HepG2 (cell line): ENCODE results near the gene ZNF493. TPM values are rescaled to one million over a fixed set of nuclear protein-coding genes. Genes with fewer than 3 reads are reported as not detected.

Experiments
- ATAC-seq: fragments of 200-7000 bp; cut with Tn5 transposase; 3 replicates; pipeline ENCODE4 v1.9.1; 2020; ENCODE audit warnings: mild to moderate bottlenecking, moderate library complexity
- BruUV-seq: library from RNA; stranded (reverse); fragments of 400-500 nt; replicated peaks from 2 replicates; lab custom pipeline; 2021; lab: Mats Ljungman, UMichigan
- CTCF ChIA-PET: fragments of 300-600 bp; formaldehyde crosslinking; extraction: SDS; loops from one replicate; lab custom pipeline; 2021; ENCODE audit warnings: low total read pairs, inconsistent platforms, low intra/inter-chr PET ratio; lab: Yijun Ruan, JAX
- POLR2A ChIA-PET: fragments of 350-600 bp; sonication (Branson Sonifier 250); formaldehyde crosslinking; loops from one replicate; lab custom pipeline; 2020; ENCODE audit warnings: antibody characterized with exemption, inconsistent platforms; lab: Yijun Ruan, JAX
- DNase-seq: peaks from one replicate; pipeline ENCODE4 v3.0.0-alpha.2; 2015; ENCODE audit warnings: low spot score
- FAIRE-seq: peaks from 3 replicates; lab custom pipeline; 2011; peaks lifted over from hg19 to GRCh38; lab: Jason Lieb, UNC
- H2AFZ ChIP-seq: one replicate; pipeline ENCODE4 v1.6.1; 2011; ENCODE audit warnings: low read length, inconsistent platforms
- H3K27ac ChIP-seq: fragments of 300-600 bp; 3 replicates; pipeline ENCODE4 v1.8.0; 2011; ENCODE audit warnings: mixed run types, mild to moderate bottlenecking, mixed read lengths, low read length, inconsistent platforms; ENCODE audit not compliant: insufficient read depth; ENCODE audit errors: extremely low read length
- H3K27me3 ChIP-seq, 2 experiments: fragments of 200-600 bp in 1 of 2; 2 replicates in 1 of 2; 3 replicates in 1 of 2; pipeline versions ENCODE4 v1.6.0 to v1.8.0; 2011; ENCODE audit warnings: low read length in 2 of 2, mild to moderate bottlenecking in 2 of 2, moderate library complexity in 2 of 2, inconsistent platforms in 1 of 2; ENCODE audit not compliant: insufficient read depth in 2 of 2, control insufficient read depth in 1 of 2
- H3K36me3 ChIP-seq, 2 experiments: fragments of 200-600 bp in 1 of 2; replicated peaks in 1 of 2; 2 replicates in 1 of 2; 3 replicates in 1 of 2; pipeline versions ENCODE4 v1.5.1 to v1.8.0; 2011; ENCODE audit warnings: low read length in 2 of 2, inconsistent platforms in 1 of 2; ENCODE audit not compliant: insufficient read depth in 2 of 2, control insufficient read depth in 1 of 2
- H3K4me1 ChIP-seq: 2 replicates; pipeline ENCODE4 v1.5.1; 2012; ENCODE audit warnings: low read length, inconsistent platforms; ENCODE audit not compliant: insufficient read depth
- H3K4me2 ChIP-seq: 2 replicates; pipeline ENCODE4 v1.6.0; 2011; ENCODE audit warnings: low read depth, low read length, inconsistent platforms
- H3K4me3 ChIP-seq, 3 experiments: fragments of 200-600 bp in 1 of 3; sonication (generic), shearing (Covaris generic) in 1 of 3; replicated peaks in 1 of 3; 2 replicates each; pipeline ENCODE4 v1.5.1; 2011 to 2016; ENCODE audit warnings: low read length in 3 of 3, inconsistent platforms in 2 of 3, low read depth in 2 of 3, mild to moderate bottlenecking in 2 of 3, control low read depth in 1 of 3, mixed read lengths in 1 of 3; ENCODE audit not compliant: insufficient read depth in 1 of 3
- H3K79me2 ChIP-seq: one replicate; pipeline ENCODE4 v1.6.1; 2011; ENCODE audit warnings: low read length, inconsistent platforms; ENCODE audit not compliant: insufficient read depth
- H3K9ac ChIP-seq: 2 replicates; pipeline ENCODE4 v1.6.0; 2011; ENCODE audit warnings: mild to moderate bottlenecking, low read depth, low read length, inconsistent platforms; ENCODE audit not compliant: insufficient read depth
- H3K9me3 ChIP-seq: 2 replicates; pipeline ENCODE4 v1.5.1; 2012; ENCODE audit warnings: mild to moderate bottlenecking, low read length
- H4K20me1 ChIP-seq: 2 replicates; pipeline ENCODE4 v1.6.0; 2011; ENCODE audit warnings: inconsistent platforms, mild to moderate bottlenecking, low read length, moderate library complexity; ENCODE audit not compliant: insufficient read depth
- CAMTA2 ChIP-seq: sonication (generic); formaldehyde crosslinking; IDR thresholded peaks from 2 replicates; pipeline ENCODE4 v1.4.0; 2020; ENCODE audit warnings: mild to moderate bottlenecking, missing genetic modification reagents, borderline replicate concordance
- ESRRA ChIP-seq: sonication (generic); formaldehyde crosslinking; IDR thresholded peaks from 2 replicates; pipeline ENCODE4 v1.5.1; 2020; ENCODE audit warnings: mild to moderate bottlenecking, low read depth, missing genetic modification reagents
- GZF1 ChIP-seq: sonication (generic); formaldehyde crosslinking; IDR thresholded peaks from 2 replicates; pipeline ENCODE4 v1.5.1; 2020; ENCODE audit warnings: mild to moderate bottlenecking, missing genetic modification reagents
- HCFC1 ChIP-seq: fragments of 150-350 bp; IDR thresholded peaks from 2 replicates; pipeline ENCODE4 v1.6.1; 2014; ENCODE audit warnings: low read depth, low read length
- MIER2 ChIP-seq: IDR thresholded peaks from 2 replicates; pipeline ENCODE4 v1.6.1; 2016; ENCODE audit warnings: missing biosample characterization, missing genetic modification reagents
- NFYB ChIP-seq: sonication (generic); formaldehyde crosslinking; IDR thresholded peaks from 2 replicates; pipeline ENCODE4 v1.4.0; 2020; ENCODE audit warnings: missing genetic modification reagents
- RARG ChIP-seq: sonication (generic); formaldehyde crosslinking; IDR thresholded peaks from 2 replicates; pipeline ENCODE4 v1.4.0; 2020; ENCODE audit warnings: low read depth, mild to moderate bottlenecking, missing genetic modification reagents
- SRF ChIP-seq: IDR thresholded peaks from 2 replicates; pipeline ENCODE4 v1.6.1; 2011; ENCODE audit warnings: mild to moderate bottlenecking, low read depth, low read length, moderate library complexity
- TCF12 ChIP-seq, 2 experiments: fragments of 450-650 bp in 1 of 2; sonication (generic) in 1 of 2; formaldehyde crosslinking in 1 of 2; IDR thresholded peaks; 2 replicates each; pipeline versions ENCODE4 v1.6.1 to v1.8.0; 2017 to 2022; ENCODE audit warnings: antibody characterized with exemption in 1 of 2, mild to moderate bottlenecking in 1 of 2, missing genetic modification reagents in 1 of 2, moderate library complexity in 1 of 2
- XBP1 ChIP-seq: sonication (generic); formaldehyde crosslinking; IDR thresholded peaks from 2 replicates; pipeline ENCODE4 v1.5.0; 2020; ENCODE audit warnings: missing genetic modification reagents
- ZMAT3 ChIP-seq: sonication (generic); formaldehyde crosslinking; conservative IDR thresholded peaks from 2 replicates; pipeline ENCODE4 v1.7.0; 2021; ENCODE audit warnings: missing genetic modification reagents
- ZNF713 ChIP-seq: sonication (generic); formaldehyde crosslinking; IDR thresholded peaks from 2 replicates; pipeline ENCODE4 v1.4.0; 2020; ENCODE audit warnings: mild to moderate bottlenecking, missing genetic modification reagents
- WGBS: methylation state at CpG from one replicate; pipeline ENCODE4 v1.1.6; 2017; ENCODE audit warnings: low lambda C conversion rate; 5-methylcytosine and 5-hydroxymethylcytosine counted together
- in situ Hi-C: cut with HindIII; loops from 2 replicates; pipeline ENCODE4 v1.10.0; 2017; ENCODE audit warnings: low pct_unique_long_range_greater_than_20kb; ENCODE audit not compliant: extremely low pct_ligation_motif_present
- intact Hi-C: fragments of 100-400 bp; cut with micrococcal nuclease; formaldehyde crosslinking; loops from one replicate; pipeline ENCODE4 v1.10.0; 2022; ENCODE audit not compliant: unreplicated experiment
- polyA plus RNA-seq, 8 experiments: library from polyadenylated mRNA; depleted of rRNA in 3 of 8; stranded (reverse) in 7 of 8; unstranded in 1 of 8; fragments of >200 nt; fragmentation: Illumina TruSeq in 4 of 8; extraction: Trizol in 4 of 8; gene quantifications; 2 replicates each; pipeline versions ENCODE4 v1.2.1 to v1.2.3, GENCODE V29; 2011 to 2016; ENCODE audit warnings: low read depth in 4 of 8, missing spikeins in 1 of 8, mixed read lengths in 1 of 8; ENCODE audit not compliant: insufficient read depth in 1 of 8
- total RNA-seq, 5 experiments: library from RNA; depleted of rRNA; stranded (reverse); fragments of >200 nt; fragmentation: Illumina TruSeq; extraction: Trizol; gene quantifications; 2 replicates each; pipeline ENCODE4 v1.2.3, GENCODE V29; 2016; ENCODE audit warnings: low read depth in 1 of 5
- TF ChIP-seq, protein P1 (sequence below): sonication (generic); formaldehyde crosslinking; conservative IDR thresholded peaks from 2 replicates; pipeline ENCODE4 v1.8.0; 2022; ENCODE audit warnings: low read depth, missing genetic modification reagents
- TF ChIP-seq, protein P2 (sequence below): sonication (generic); formaldehyde crosslinking; IDR thresholded peaks from 2 replicates; pipeline ENCODE4 v1.4.0; 2020; ENCODE audit warnings: mild to moderate bottlenecking, missing genetic modification reagents
- TF ChIP-seq, protein P3 (sequence below): sonication (generic); formaldehyde crosslinking; conservative IDR thresholded peaks from 2 replicates; pipeline ENCODE4 v1.8.1; 2023; ENCODE audit warnings: missing genetic modification reagents
- TF ChIP-seq, protein P4 (sequence below): sonication (generic); formaldehyde crosslinking; IDR thresholded peaks from 2 replicates; pipeline ENCODE4 v1.5.0; 2020; ENCODE audit warnings: missing genetic modification reagents

Gene ZNF493
- total and polyA plus RNA-seq, 2 of the 13 experiments (the other 11 are each of a cell fraction or from before 2014, with no cell fraction given), result 6.8 to 9.0 TPM

DNA sequence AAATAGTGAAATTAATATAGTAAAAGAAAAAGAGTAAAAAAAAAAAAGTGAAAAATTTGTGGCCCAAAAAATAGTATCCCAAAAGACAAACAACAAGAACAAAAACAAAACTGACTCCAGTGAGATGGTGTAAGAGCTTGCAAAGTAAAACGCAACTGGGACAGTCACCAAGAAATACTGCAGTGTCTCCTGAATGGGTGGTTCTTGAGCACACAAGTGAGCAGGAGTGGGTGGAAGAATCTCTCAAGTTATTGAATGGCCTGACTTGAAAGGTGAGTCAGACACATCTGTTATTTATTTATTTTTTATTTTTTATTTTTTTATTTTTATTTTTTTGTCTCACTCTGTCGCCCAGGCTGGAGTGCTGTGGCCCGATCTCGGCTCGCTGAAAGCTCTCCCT lies 1.9 kb downstream of the ZNF493 start:
- H3K4me2 ChIP-seq, result no peak overlapping the region
- no peak overlapping the region for H3K4me3 ChIP-seq
- no peaks in the 10 kb centered on the region for H3K9me3 ChIP-seq
- FAIRE-seq (no peak), DNase-seq (no peak), ATAC-seq (no peak)
- POLR2A ChIA-PET, result no interaction called here
- peaks cover 10% of the 10 kb centered on the region for H3K4me1 ChIP-seq
- peaks cover 0 to 1% of the 10 kb centered on the region in 2 experiments; a peak in 3 of 5 replicates for H3K36me3 ChIP-seq
- intact Hi-C loops (loop anchor here (5.0 kb wide), 1 partner anchor 72 kb away; the partner anchor contains the start of gene ZNF708), in situ Hi-C loops (no loop called here)
- no peak overlapping the region for H3K9ac ChIP-seq
- CTCF ChIA-PET, result no interaction called here
- H3K79me2 ChIP-seq, result peaks cover 11% of the 10 kb centered on the region
- no peaks in the 10 kb centered on the region for H4K20me1 ChIP-seq
- BruUV-seq, result no TSS peak
- WGBS, result 88% methylated on average over 5 of the region's 5 CpGs
- TF ChIP-seq, protein P1, sequence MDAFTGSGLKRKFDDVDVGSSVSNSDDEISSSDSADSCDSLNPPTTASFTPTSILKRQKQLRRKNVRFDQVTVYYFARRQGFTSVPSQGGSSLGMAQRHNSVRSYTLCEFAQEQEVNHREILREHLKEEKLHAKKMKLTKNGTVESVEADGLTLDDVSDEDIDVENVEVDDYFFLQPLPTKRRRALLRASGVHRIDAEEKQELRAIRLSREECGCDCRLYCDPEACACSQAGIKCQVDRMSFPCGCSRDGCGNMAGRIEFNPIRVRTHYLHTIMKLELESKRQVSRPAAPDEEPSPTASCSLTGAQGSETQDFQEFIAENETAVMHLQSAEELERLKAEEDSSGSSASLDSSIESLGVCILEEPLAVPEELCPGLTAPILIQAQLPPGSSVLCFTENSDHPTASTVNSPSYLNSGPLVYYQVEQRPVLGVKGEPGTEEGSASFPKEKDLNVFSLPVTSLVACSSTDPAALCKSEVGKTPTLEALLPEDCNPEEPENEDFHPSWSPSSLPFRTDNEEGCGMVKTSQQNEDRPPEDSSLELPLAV (CRISPR knock-in tag), result no peak
- TF ChIP-seq CAMTA2 (CRISPR knock-in tag), result no peak
- TF ChIP-seq SRF, result no peak
- no peak for TF ChIP-seq NFYB
- TF ChIP-seq MIER2, result no peak
- no peak for TF ChIP-seq RARG (CRISPR knock-in tag)
- TF ChIP-seq ZMAT3 (CRISPR knock-in tag), result no peak
- TF ChIP-seq ZNF713 (CRISPR knock-in tag), result no peak
- no peak for TF ChIP-seq TCF12 (IDR thresholded peaks at IDR 0.05)
- no peak for TF ChIP-seq TCF12 (CRISPR knock-in tag; IDR thresholded peaks at IDR 0.05)
- TF ChIP-seq, protein P2, sequence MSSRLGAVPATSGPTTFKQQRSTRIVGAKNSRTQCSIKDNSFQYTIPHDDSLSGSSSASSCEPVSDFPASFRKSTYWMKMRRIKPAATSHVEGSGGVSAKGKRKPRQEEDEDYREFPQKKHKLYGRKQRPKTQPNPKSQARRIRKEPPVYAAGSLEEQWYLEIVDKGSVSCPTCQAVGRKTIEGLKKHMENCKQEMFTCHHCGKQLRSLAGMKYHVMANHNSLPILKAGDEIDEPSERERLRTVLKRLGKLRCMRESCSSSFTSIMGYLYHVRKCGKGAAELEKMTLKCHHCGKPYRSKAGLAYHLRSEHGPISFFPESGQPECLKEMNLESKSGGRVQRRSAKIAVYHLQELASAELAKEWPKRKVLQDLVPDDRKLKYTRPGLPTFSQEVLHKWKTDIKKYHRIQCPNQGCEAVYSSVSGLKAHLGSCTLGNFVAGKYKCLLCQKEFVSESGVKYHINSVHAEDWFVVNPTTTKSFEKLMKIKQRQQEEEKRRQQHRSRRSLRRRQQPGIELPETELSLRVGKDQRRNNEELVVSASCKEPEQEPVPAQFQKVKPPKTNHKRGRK (CRISPR knock-in tag), result no peak
- no peak for TF ChIP-seq ESRRA (CRISPR knock-in tag)
- no peak for TF ChIP-seq GZF1 (CRISPR knock-in tag)
- TF ChIP-seq XBP1 (CRISPR knock-in tag), result no peak
- TF ChIP-seq, protein P3, sequence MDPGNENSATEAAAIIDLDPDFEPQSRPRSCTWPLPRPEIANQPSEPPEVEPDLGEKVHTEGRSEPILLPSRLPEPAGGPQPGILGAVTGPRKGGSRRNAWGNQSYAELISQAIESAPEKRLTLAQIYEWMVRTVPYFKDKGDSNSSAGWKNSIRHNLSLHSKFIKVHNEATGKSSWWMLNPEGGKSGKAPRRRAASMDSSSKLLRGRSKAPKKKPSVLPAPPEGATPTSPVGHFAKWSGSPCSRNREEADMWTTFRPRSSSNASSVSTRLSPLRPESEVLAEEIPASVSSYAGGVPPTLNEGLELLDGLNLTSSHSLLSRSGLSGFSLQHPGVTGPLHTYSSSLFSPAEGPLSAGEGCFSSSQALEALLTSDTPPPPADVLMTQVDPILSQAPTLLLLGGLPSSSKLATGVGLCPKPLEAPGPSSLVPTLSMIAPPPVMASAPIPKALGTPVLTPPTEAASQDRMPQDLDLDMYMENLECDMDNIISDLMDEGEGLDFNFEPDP (CRISPR knock-in tag), result no peak
- TF ChIP-seq, protein P4, sequence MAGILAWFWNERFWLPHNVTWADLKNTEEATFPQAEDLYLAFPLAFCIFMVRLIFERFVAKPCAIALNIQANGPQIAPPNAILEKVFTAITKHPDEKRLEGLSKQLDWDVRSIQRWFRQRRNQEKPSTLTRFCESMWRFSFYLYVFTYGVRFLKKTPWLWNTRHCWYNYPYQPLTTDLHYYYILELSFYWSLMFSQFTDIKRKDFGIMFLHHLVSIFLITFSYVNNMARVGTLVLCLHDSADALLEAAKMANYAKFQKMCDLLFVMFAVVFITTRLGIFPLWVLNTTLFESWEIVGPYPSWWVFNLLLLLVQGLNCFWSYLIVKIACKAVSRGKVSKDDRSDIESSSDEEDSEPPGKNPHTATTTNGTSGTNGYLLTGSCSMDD (CRISPR knock-in tag), result no peak
- no peak for TF ChIP-seq HCFC1
- no peak overlapping the region for H2AFZ ChIP-seq
- no peak overlapping the region for H3K27ac ChIP-seq
- no peaks in the 10 kb centered on the region; a peak in 1 of 5 replicates for H3K27me3 ChIP-seq
